IMR-90 (cell line): ENCODE results near the gene CNOT2. TPM values are rescaled to one million over a fixed set of nuclear protein-coding genes. Genes with fewer than 3 reads are reported as not detected.

Experiments
- ATAC-seq: fragments of 200-7000 bp; cut with Tn5 transposase; 2 replicates; pipeline ENCODE4 v1.9.1; 2020; ENCODE audit warnings: low read depth, mild to moderate bottlenecking, moderate library complexity
- BruUV-seq: library from RNA; stranded (reverse); fragments of 400-500 nt; replicated peaks from 2 replicates; lab custom pipeline; 2021; lab: Mats Ljungman, UMichigan
- CTCF ChIA-PET: fragments of 300-600 bp; formaldehyde crosslinking; extraction: SDS; loops from one replicate; lab custom pipeline; 2021; ENCODE audit warnings: antibody characterized with exemption; lab: Yijun Ruan, JAX
- POLR2A ChIA-PET: fragments of 300-600 bp; sonication (Branson Sonifier 250); formaldehyde crosslinking; loops from one replicate; lab custom pipeline; 2022; ENCODE audit warnings: antibody characterized with exemption; ENCODE audit not compliant: unreplicated experiment; lab: Charles Lee
- DNase-seq: peaks from one replicate; pipeline ENCODE4 v3.0.0; 2013
- H2AFZ ChIP-seq: replicated peaks from 2 replicates; pipeline ENCODE3; 2013; ENCODE audit warnings: low read length, mild to moderate bottlenecking; ENCODE audit not compliant: poor library complexity
- H2AK5ac ChIP-seq: 2 replicates; pipeline ENCODE4 v1.6.1; 2013; ENCODE audit warnings: low read depth, low read length, inconsistent platforms
- H2AK9ac ChIP-seq: replicated peaks from 2 replicates; pipeline ENCODE3; 2013; ENCODE audit warnings: mild to moderate bottlenecking, low read depth, low read length, moderate library complexity; ENCODE audit not compliant: poor library complexity
- H2BK120ac ChIP-seq: 2 replicates; pipeline ENCODE4 v1.6.1; 2013; ENCODE audit warnings: low read depth, low read length, inconsistent platforms
- H2BK15ac ChIP-seq: 3 replicates; pipeline ENCODE4 v1.6.1; 2013; ENCODE audit warnings: low read depth, low read length, inconsistent platforms
- H2BK20ac ChIP-seq: 2 replicates; pipeline ENCODE4 v1.6.1; 2013; ENCODE audit warnings: low read depth, mild to moderate bottlenecking, inconsistent platforms, low read length, moderate library complexity
- H2BK5ac ChIP-seq: 2 replicates; pipeline ENCODE4 v1.6.1; 2013; ENCODE audit warnings: mild to moderate bottlenecking, low read depth, low read length, inconsistent platforms; ENCODE audit not compliant: poor library complexity, severe bottlenecking
- H3K14ac ChIP-seq: replicated peaks from 2 replicates; pipeline ENCODE4 v1.6.1; 2013; ENCODE audit warnings: low read depth, low read length, inconsistent platforms
- H3K18ac ChIP-seq: 2 replicates; pipeline ENCODE4 v1.6.1; 2013; ENCODE audit warnings: low read depth, low read length, control low read depth
- H3K23ac ChIP-seq: 2 replicates; pipeline ENCODE4 v1.6.1; 2013; ENCODE audit warnings: low read depth, low read length, inconsistent platforms
- H3K27ac ChIP-seq: 2 replicates; pipeline ENCODE4 v1.5.1; 2013; ENCODE audit warnings: mild to moderate bottlenecking, control low read depth, low read length; ENCODE audit not compliant: insufficient read depth
- H3K27me3 ChIP-seq: 2 replicates; pipeline ENCODE4 v1.6.1; 2013; ENCODE audit warnings: low read length; ENCODE audit not compliant: control insufficient read depth, insufficient read depth
- H3K36me3 ChIP-seq: 2 replicates; pipeline ENCODE4 v1.6.1; 2013; ENCODE audit warnings: low read length, mixed read lengths; ENCODE audit not compliant: control insufficient read depth, insufficient read depth
- H3K4ac ChIP-seq: 2 replicates; pipeline ENCODE4 v1.6.1; 2013; ENCODE audit warnings: low read depth, low read length, inconsistent platforms
- H3K4me1 ChIP-seq: 2 replicates; pipeline ENCODE4 v1.6.1; 2013; ENCODE audit warnings: low read length, mixed read lengths; ENCODE audit not compliant: control insufficient read depth, insufficient read depth
- H3K4me2 ChIP-seq: 2 replicates; pipeline ENCODE4 v1.6.1; 2013; ENCODE audit warnings: low read depth, mild to moderate bottlenecking, control low read depth, low read length, moderate library complexity
- H3K4me3 ChIP-seq: 2 replicates; pipeline ENCODE4 v1.5.1; 2013; ENCODE audit warnings: low read depth, mild to moderate bottlenecking, control low read depth, low read length, moderate library complexity; ENCODE audit not compliant: insufficient read depth
- H3K56ac ChIP-seq: 2 replicates; pipeline ENCODE4 v1.6.1; 2013; ENCODE audit warnings: low read length, inconsistent platforms; ENCODE audit not compliant: insufficient read depth; ENCODE audit errors: extremely low read depth
- H3K79me1 ChIP-seq, 2 experiments: 2 replicates each; pipeline ENCODE4 v1.6.1; 2013; ENCODE audit warnings: low read length in 2 of 2, inconsistent platforms in 1 of 2, low read depth in 1 of 2
- H3K9ac ChIP-seq: 2 replicates; pipeline ENCODE4 v1.6.1; 2013; ENCODE audit warnings: low read depth, low read length, control low read depth
- H3K9me1 ChIP-seq: 2 replicates; pipeline ENCODE4 v1.6.1; 2013; ENCODE audit warnings: low read length, inconsistent platforms; ENCODE audit not compliant: insufficient read depth
- H3K9me3 ChIP-seq: 2 replicates; pipeline ENCODE4 v1.6.1; 2013; ENCODE audit warnings: low read length; ENCODE audit not compliant: control insufficient read depth, insufficient read depth
- H4K20me1 ChIP-seq: 2 replicates; pipeline ENCODE4 v1.6.1; 2013; ENCODE audit warnings: low read length, inconsistent platforms; ENCODE audit not compliant: insufficient read depth
- H4K5ac ChIP-seq: 2 replicates; pipeline ENCODE4 v1.6.1; 2013; ENCODE audit warnings: mild to moderate bottlenecking, low read depth, low read length, control low read depth
- H4K8ac ChIP-seq, 2 experiments: 2 replicates each; pipeline ENCODE4 v1.6.1; 2013; ENCODE audit warnings: low read depth in 2 of 2, low read length in 2 of 2, control low read depth in 1 of 2, inconsistent platforms in 1 of 2
- H4K91ac ChIP-seq: 2 replicates; pipeline ENCODE4 v1.6.1; 2013; ENCODE audit warnings: low read depth, low read length, inconsistent platforms; ENCODE audit not compliant: insufficient read depth
- BHLHE40 ChIP-seq: fragments of 150-350 bp; IDR thresholded peaks from 2 replicates; pipeline ENCODE4 v1.6.1; 2016; ENCODE audit warnings: mild to moderate bottlenecking, low read depth, low read length
- CHD1 ChIP-seq: IDR thresholded peaks from 2 replicates; pipeline ENCODE4 v1.6.1; 2012; ENCODE audit warnings: low read depth, low read length, improper control_type of control experiment
- FOS ChIP-seq: fragments of 150-350 bp; IDR thresholded peaks from 2 replicates; pipeline ENCODE4 v1.6.1; 2016; ENCODE audit warnings: low read depth, low read length
- MAZ ChIP-seq: IDR thresholded peaks from 2 replicates; pipeline ENCODE4 v1.6.1; 2012; ENCODE audit warnings: low read depth, mild to moderate bottlenecking, low read length, improper control_type of control experiment, moderate library complexity, borderline replicate concordance
- MXI1 ChIP-seq: IDR thresholded peaks from 2 replicates; pipeline ENCODE4 v1.6.1; 2012; ENCODE audit warnings: low read depth, mild to moderate bottlenecking, low read length, moderate library complexity, borderline replicate concordance
- NFE2L2 ChIP-seq: fragments of 150-350 bp; IDR thresholded peaks from 2 replicates; pipeline ENCODE4 v1.6.1; 2016; ENCODE audit warnings: low read depth, mild to moderate bottlenecking, low read length
- WGBS, 2 experiments: methylation state at CpG; one replicate each; pipeline versions ENCODE4 v1.1.5 to v1.1.7; 2013; ENCODE audit warnings: missing lambda C conversion rate in 2 of 2; ENCODE audit not compliant: insufficient read length in 1 of 2; ENCODE audit errors: extremely low coverage in 2 of 2; 5-methylcytosine and 5-hydroxymethylcytosine counted together
- dilution Hi-C: fragments of 300-500 bp; cut with HindIII; formaldehyde crosslinking; loops from one replicate; pipeline ENCODE4 v1.14.3; 2018; ENCODE audit warnings: low sequenced_read_pairs; ENCODE audit not compliant: unreplicated experiment
- in situ Hi-C: fragments of 300-500 bp; cut with MboI; formaldehyde crosslinking; loops from 3 replicates; pipeline ENCODE4 v1.14.3; 2019; ENCODE audit warnings: low sequenced_read_pairs, inconsistent platforms, mixed read lengths
- intact Hi-C: fragments of 100-400 bp; cut with micrococcal nuclease; formaldehyde crosslinking; loops from 2 replicates; pipeline ENCODE4 v1.10.0; 2022
- polyA plus RNA-seq, 3 experiments: library from polyadenylated mRNA; depleted of rRNA; stranded (reverse); fragments of >200 nt; gene quantifications; 2 replicates each; pipeline ENCODE4 v1.2.3, GENCODE V29; 2012; ENCODE audit warnings: low replicate concordance in 1 of 3
- total RNA-seq: library from RNA; depleted of rRNA; stranded (reverse); fragments of >200 nt; gene quantifications from 2 replicates; pipeline ENCODE4 v1.2.3, GENCODE V29; 2012

The CNOT2 gene
- total and polyA plus RNA-seq, 2 of the 4 experiments (the other 2 are of a cell fraction) = 63.4 to 159 TPM

- Histone ChIP-seq H3K4me2 (no peak overlapping the region), H2BK15ac (no peak overlapping the region), H2AFZ (no peak overlapping the region), H3K36me3 (no peaks in the 10 kb centered on the region), H3K27me3 (no peaks in the 10 kb centered on the region), H3K4me3 (no peak overlapping the region), H2AK5ac (no peak overlapping the region), H3K79me1 (peaks cover 9 to 44% of the 10 kb centered on the region in 2 experiments; a peak in 3 of 4 replicates), H2BK120ac (no peak overlapping the region), H4K8ac (no peak overlapping the region), H2BK20ac (no peak overlapping the region), H2BK5ac (no peak overlapping the region), H3K4me1 (peaks cover 10% of the 10 kb centered on the region), H3K18ac (no peak overlapping the region), H4K20me1 (peaks cover 47% of the 10 kb centered on the region; the same call in 1 of the 2 replicates), H4K5ac (no peak overlapping the region), H3K27ac (no peak overlapping the region), H3K9me1 (peaks cover 3% of the 10 kb centered on the region; the same call in 1 of the 2 replicates), H3K9me3 (no peaks in the 10 kb centered on the region), H3K56ac (no peak overlapping the region), H4K91ac (no peak overlapping the region), H3K23ac (no peak overlapping the region), H2AK9ac (no peak overlapping the region), H3K9ac (no peak overlapping the region), H3K4ac (no peak overlapping the region), H3K14ac (no peak overlapping the region)
- CTCF ChIA-PET = no interaction called here
- POLR2A ChIA-PET = no interaction called here
- ATAC-seq (no peak), DNase-seq (no peak)
- no TSS peak for BruUV-seq
- intact Hi-C loops (no loop called here), in situ Hi-C loops (no loop called here), dilution Hi-C loops (no loop called here)
- TF ChIP-seq BHLHE40 (no peak), NFE2L2 (no peak), MXI1 (no peak), FOS (no peak), MAZ (no peak), CHD1 (no peak)
- WGBS, 2 experiments = no CpG with 5 or more reads among the region's 5 CpGs
Observed at GRCh38 chr12:70254225-70254624, 11.0 kb downstream of the CNOT2 start.
